GM18517 (cell line): Measurements from ENCODE around the gene SZRD1.

Source experiments
- ATAC-seq: cut with Tn5 transposase; IDR thresholded peaks from one replicate; pipeline ENCODE4 v1.9.1; 2021; ENCODE audit warnings: mild to moderate bottlenecking, moderate library complexity; ENCODE audit not compliant: unreplicated experiment

SZRD1 gene

DNA sequence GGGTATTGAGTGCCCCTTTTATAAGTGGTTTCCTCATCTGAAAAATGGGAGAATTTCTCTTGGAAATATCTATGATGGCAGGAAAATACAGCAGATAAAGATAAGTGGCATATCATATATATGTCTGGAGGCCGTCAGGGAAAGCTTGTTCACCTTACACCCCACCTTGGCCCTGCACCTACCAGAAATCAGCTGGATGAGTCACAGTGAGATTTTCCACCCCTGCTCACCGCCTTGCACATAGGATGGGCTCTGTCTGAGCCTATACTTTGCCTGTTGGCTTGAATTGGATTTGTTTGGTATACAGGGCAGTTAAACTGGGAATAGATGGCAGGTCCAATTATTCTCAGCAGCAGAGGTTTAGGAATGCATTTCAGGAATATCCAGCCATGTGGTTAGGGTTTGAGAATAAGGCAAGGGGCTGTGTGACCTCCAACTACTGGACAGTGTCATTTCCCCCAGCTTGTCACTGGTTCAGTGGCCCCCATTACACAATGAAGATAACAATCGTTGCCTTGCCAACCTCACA is 70.0 kb downstream of the SZRD1 start, which contains the start of gene SPATA21:
Gene SPATA21, minus strand, starts transcription at position 479 of the 529 bp plus-strand sequence. CDS start 6,053 bp downstream, outside the sequence.
- no peak for ATAC-seq

DNA sequence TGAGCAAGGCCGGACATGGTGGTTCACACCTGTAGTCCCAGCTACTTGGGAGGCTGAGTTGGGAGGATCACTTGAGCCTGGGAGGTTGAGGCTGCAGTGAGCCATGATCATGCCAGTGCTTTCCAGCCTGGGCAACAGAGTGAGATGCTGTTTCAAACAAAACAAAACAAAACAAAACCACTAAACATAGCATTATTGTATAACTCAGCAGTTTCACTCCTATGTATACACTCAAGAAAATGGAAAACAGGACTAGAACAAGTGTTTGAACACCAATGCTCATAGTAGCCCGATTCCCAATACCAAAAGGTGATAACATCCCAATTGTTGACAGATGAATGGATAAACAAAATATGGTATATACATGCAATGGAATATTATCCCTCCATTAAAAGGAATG is 71.5 kb downstream of the SZRD1 start:
- no peak for ATAC-seq

- no peak for ATAC-seq
These were observed 71.9 kb downstream of the SZRD1 start for GRCh38 chr1:16438924-16439323.

- peak; percentile 26 for ATAC-seq
These were observed 73.1 kb downstream of the SZRD1 start for GRCh38 chr1:16440131-16440469.

DNA sequence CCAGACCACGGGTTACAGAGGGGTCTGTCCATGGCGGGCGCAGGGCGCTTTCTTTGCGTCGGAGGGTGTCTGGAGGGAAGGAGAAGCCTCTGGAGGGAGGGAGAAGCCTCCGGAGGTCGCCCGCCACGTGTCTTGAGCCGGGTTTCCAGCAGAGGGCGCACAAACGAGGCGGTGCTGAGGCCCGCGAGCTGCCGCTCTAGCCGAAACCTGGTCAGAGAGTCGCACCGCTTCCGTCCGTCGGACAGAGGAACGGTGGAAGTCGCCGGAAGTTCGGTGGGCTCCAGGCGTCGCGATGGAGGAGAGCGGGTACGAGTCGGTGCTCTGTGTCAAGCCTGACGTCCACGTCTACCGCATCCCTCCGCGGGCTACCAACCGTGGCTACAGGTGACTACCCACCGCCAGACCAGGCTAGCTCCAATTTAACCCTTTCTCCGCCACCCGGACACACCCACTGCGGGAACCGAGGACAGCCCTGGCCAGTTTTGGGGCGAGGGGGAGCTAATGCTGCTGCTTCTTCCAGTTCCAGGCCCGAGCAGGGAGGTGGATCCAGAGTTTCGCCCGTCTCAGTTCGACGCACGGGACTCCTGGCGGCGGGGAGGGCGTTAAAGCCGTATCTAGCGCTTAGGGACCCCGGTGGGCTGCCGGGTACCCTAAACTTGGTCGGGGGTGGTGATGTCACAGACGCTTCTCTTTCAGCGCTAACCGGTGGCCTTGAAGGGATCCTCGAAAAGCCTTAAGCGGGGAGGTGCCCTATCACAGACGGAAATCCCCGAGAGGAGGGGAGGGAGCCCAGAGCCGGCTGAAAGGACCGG is 73.6 kb downstream of the SZRD1 start, which contains the start of gene NECAP2:
Gene NECAP2, plus strand, starts transcription at position 255 of the 812 bp plus-strand sequence. Its CDS starts 38 bp downstream, at position 293.
- ATAC-seq = peak; percentile 86

DNA sequence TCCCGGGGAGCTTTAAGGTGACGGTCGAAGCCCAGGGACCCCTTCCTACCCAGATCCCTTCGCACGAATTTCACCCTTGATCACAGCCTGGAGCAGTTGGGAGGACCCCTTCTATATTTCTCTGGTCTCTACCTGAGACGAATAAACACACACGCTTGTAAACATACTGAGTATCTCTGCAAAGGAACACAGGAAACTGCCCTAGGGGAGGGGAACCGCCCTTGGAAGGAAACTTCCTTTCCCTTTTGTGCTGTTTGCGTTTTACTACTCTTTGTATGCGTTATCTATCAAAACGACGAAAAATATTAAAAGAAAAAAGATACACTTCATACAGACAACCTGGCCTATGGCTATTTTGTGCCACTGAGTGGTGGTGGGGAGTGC is 74.2 kb downstream of the SZRD1 start:
- ATAC-seq = no peak

GRCh38 chr1:16442265-16442664 is 75.2 kb downstream of the SZRD1 start:
- ATAC-seq = no peak

GRCh38 chr1:16442941-16443340 is 75.9 kb downstream of the SZRD1 start:
- no peak for ATAC-seq

DNA sequence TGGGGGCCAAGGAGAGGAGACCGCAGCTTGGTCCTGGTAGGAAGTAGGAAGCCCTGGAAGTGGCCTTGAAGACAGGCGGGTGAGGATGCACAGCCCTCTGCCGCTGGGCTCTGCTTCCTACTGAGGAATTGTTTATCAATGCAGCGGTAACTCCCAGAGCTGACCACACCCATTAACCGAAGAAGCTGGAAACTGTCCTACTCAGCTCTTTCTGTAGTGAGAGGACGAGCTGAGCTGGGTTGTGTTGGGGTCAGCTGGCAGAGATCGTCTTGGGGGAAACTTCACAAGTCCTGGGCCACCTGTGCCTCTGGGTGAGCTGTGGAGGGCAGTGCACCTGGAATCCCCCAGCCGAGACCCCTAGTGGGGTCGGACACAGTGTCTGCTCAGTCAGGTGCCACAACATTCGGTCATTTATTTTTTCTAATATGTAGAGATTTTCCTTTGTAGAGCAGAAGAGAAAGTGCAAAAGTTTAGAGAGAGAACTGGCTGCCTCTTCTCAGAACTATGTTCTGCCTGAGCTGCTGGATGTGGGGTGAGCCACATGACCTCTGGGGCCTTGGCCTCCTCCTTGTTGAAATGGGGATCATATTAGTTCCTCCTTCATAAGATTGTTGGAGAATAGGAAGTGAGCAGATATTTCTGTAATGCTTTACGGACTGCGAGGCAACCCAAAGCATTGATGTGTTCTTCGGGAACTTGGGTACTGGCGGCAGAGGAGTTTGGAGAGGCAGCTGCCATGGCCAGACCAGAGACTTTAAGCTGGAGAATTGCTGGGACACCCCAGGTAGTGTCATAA is 77.1 kb downstream of the SZRD1 start:
- no peak for ATAC-seq

GRCh38 chr1:16445052-16445451 is 78.0 kb downstream of the SZRD1 start:
- ATAC-seq = no peak

GRCh38 chr1:16446116-16446515 is 79.1 kb downstream of the SZRD1 start:
- ATAC-seq = no peak

DNA sequence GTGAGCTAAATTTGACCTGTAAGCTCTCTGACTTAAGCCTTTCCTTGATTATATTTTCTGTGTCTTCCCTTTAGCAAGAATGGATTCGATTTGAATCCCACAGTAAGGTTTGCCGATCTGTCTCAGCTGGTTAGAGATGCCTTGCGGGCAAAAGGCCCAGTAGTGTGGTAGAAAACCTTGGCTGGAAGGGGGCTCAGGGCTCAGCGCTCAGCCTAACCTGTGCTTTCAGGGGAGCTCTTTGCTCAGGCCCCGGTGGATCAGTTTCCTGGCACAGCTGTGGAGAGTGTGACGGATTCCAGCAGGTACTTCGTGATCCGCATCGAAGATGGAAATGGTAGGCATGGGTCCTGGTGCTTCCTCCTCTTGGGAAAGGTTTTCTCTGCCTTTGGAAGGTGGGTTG is 80.6 kb downstream of the SZRD1 start:
- ATAC-seq = no peak
